ENCODE measurements around the gene SLC4A11.
"Not testable (repeated sequence)": the region's sequence is repeated elsewhere in the genome, so short reads cannot be mapped to it uniquely, and the experiment has no call there.

Gene SLC4A11

GRCh38 chr20:3227936-3228749, 10.8 kb downstream of the SLC4A11 start:
- DNase-seq (ENCODE audit: low spot score), result no peak

GRCh38 chr20:3227506-3227905, 11.5 kb downstream of the SLC4A11 start:
- no peak for DNase-seq (ENCODE audit: low spot score)

- no peak for DNase-seq (ENCODE audit: low spot score)
Observed at GRCh38 chr20:3226864-3227263, 12.1 kb downstream of the SLC4A11 start.

GRCh38 chr20:3226093-3226492, 12.9 kb downstream of the SLC4A11 start:
- no peak for DNase-seq (ENCODE audit: low spot score)

- no peak for DNase-seq (ENCODE audit: low spot score)
Observed at GRCh38 chr20:3224681-3225421, 14.1 kb downstream of the SLC4A11 start.

- DNase-seq (ENCODE audit: low spot score), result no peak
Observed at GRCh38 chr20:3223994-3224680, 14.9 kb downstream of the SLC4A11 start.

GRCh38 chr20:3223651-3223993, 15.4 kb downstream of the SLC4A11 start:
- no peak for DNase-seq (ENCODE audit: low spot score)

- no peak for DNase-seq (ENCODE audit: low spot score)
Observed at GRCh38 chr20:3222635-3223600, 16.1 kb downstream of the SLC4A11 start.

- no peak for DNase-seq (ENCODE audit: low spot score)
Observed at GRCh38 chr20:3221398-3222226, 17.4 kb downstream of the SLC4A11 start.

- DNase-seq (ENCODE audit: low spot score), result peak; percentile 61
Observed at GRCh38 chr20:3218307-3218988, 20.5 kb downstream of the SLC4A11 start.

GRCh38 chr20:3215359-3215917, 23.6 kb downstream of the SLC4A11 start:
- DNase-seq (ENCODE audit: low spot score), result not testable (repeated sequence)

- no peak for DNase-seq (ENCODE audit: low spot score)
Observed at GRCh38 chr20:3213226-3213625, 25.8 kb downstream of the SLC4A11 start.

- no peak for DNase-seq (ENCODE audit: low spot score)
Observed at GRCh38 chr20:3210346-3210745, 28.6 kb downstream of the SLC4A11 start.

GRCh38 chr20:3209946-3210317, 29.1 kb downstream of the SLC4A11 start:
- peak; percentile 26 for DNase-seq (ENCODE audit: low spot score)

GRCh38 chr20:3209257-3209945, 29.6 kb downstream of the SLC4A11 start, which contains the start of gene ITPA:
ITPA (plus strand) TSS chr20:3209498; CDS start chr20:3209552, 54 bp downstream.
- DNase-seq (ENCODE audit: low spot score), result peak; percentile 60

GRCh38 chr20:3208786-3209256, 30.2 kb downstream of the SLC4A11 start:
- no peak for DNase-seq (ENCODE audit: low spot score)

- peak; percentile 96 for DNase-seq (ENCODE audit: low spot score)
Observed at GRCh38 chr20:3204124-3204794, 34.7 kb downstream of the SLC4A11 start, which contains the start of gene DDRGK1. DDRGK1 (minus strand) TSS chr20:3204682; CDS start chr20:3204627, 55 bp downstream.
